H9 (cell line): ENCODE data around the gene LMX1A. TPM values are rescaled to one million over a fixed set of nuclear protein-coding genes. Genes with fewer than 3 reads are reported as not detected.

ENCODE experiments used
- DNase-seq: peaks from one replicate; pipeline ENCODE4 v3.0.0-alpha.2; 2017
- H2AFZ ChIP-seq: one replicate; pipeline ENCODE4 v1.6.1; 2013; ENCODE audit warnings: mild to moderate bottlenecking, low read length, control low read depth, moderate library complexity
- H2AK5ac ChIP-seq: 2 replicates; pipeline ENCODE4 v1.6.1; 2013; ENCODE audit warnings: low read length, control low read depth, mixed read lengths; ENCODE audit not compliant: insufficient read length
- H2BK120ac ChIP-seq: one replicate; pipeline ENCODE4 v1.6.1; 2013; ENCODE audit warnings: low read depth, mild to moderate bottlenecking, low read length, control low read depth, inconsistent platforms; ENCODE audit not compliant: poor library complexity, severe bottlenecking
- H2BK12ac ChIP-seq: 2 replicates; pipeline ENCODE4 v1.6.1; 2013; ENCODE audit warnings: low read length, control low read depth, mixed read lengths, low read depth; ENCODE audit not compliant: insufficient read length
- H2BK15ac ChIP-seq: 2 replicates; pipeline ENCODE4 v1.6.1; 2013; ENCODE audit warnings: low read depth, low read length, control low read depth
- H2BK20ac ChIP-seq: one replicate; pipeline ENCODE4 v1.6.1; 2013; ENCODE audit warnings: low read depth, mild to moderate bottlenecking, low read length, control low read depth, inconsistent platforms; ENCODE audit not compliant: poor library complexity, severe bottlenecking
- H2BK5ac ChIP-seq: 2 replicates; pipeline ENCODE4 v1.6.1; 2013; ENCODE audit warnings: low read length, control low read depth, mixed read lengths; ENCODE audit not compliant: insufficient read length
- H3K14ac ChIP-seq: 2 replicates; pipeline ENCODE4 v1.6.1; 2013; ENCODE audit warnings: low read length, control low read depth; ENCODE audit not compliant: insufficient read depth
- H3K18ac ChIP-seq: 2 replicates; pipeline ENCODE4 v1.6.1; 2013; ENCODE audit warnings: low read depth, mild to moderate bottlenecking, mixed read lengths, low read length, control low read depth; ENCODE audit not compliant: insufficient read length
- H3K23ac ChIP-seq: 2 replicates; pipeline ENCODE4 v1.6.1; 2013; ENCODE audit warnings: low read length, control low read depth, mixed read lengths, low read depth; ENCODE audit not compliant: insufficient read length
- H3K23me2 ChIP-seq: 2 replicates; pipeline ENCODE4 v1.6.1; 2013; ENCODE audit warnings: low read depth, mild to moderate bottlenecking, mixed read lengths, low read length, control low read depth; ENCODE audit not compliant: insufficient read length, poor library complexity, severe bottlenecking
- H3K27ac ChIP-seq: 2 replicates; pipeline ENCODE4 v1.5.1; 2013; ENCODE audit warnings: low read length, control low read depth, mixed read lengths, low read depth; ENCODE audit not compliant: insufficient read length
- H3K27me3 ChIP-seq: 2 replicates; pipeline ENCODE4 v1.6.1; 2013; ENCODE audit warnings: low read length, control low read depth, inconsistent platforms; ENCODE audit not compliant: insufficient read depth
- H3K4ac ChIP-seq: 2 replicates; pipeline ENCODE4 v1.6.1; 2013; ENCODE audit warnings: low read depth, mild to moderate bottlenecking, control low read depth, inconsistent platforms, low read length, moderate library complexity
- H3K4me1 ChIP-seq: 2 replicates; pipeline ENCODE4 v1.6.1; 2013; ENCODE audit warnings: low read length, control low read depth, inconsistent platforms; ENCODE audit not compliant: insufficient read depth
- H3K4me2 ChIP-seq: 2 replicates; pipeline ENCODE4 v1.6.1; 2013; ENCODE audit warnings: low read length, control low read depth, mixed read lengths; ENCODE audit not compliant: insufficient read length, insufficient read depth
- H3K56ac ChIP-seq: 2 replicates; pipeline ENCODE4 v1.6.1; 2013; ENCODE audit warnings: low read depth, mild to moderate bottlenecking, mixed read lengths, low read length, control low read depth; ENCODE audit not compliant: insufficient read length
- H3K79me1 ChIP-seq: 2 replicates; pipeline ENCODE4 v1.6.1; 2013; ENCODE audit warnings: low read depth, mild to moderate bottlenecking, moderate library complexity, low read length, control low read depth, inconsistent platforms; ENCODE audit not compliant: insufficient read depth, poor library complexity, severe bottlenecking
- H3K79me2 ChIP-seq: 2 replicates; pipeline ENCODE4 v1.6.1; 2013; ENCODE audit warnings: low read length, control low read depth, inconsistent platforms; ENCODE audit not compliant: insufficient read depth
- H3K9ac ChIP-seq: 2 replicates; pipeline ENCODE4 v1.6.1; 2013; ENCODE audit warnings: low read length, control low read depth, mixed read lengths; ENCODE audit not compliant: insufficient read length; ENCODE audit errors: extremely low read depth
- H3K9me3 ChIP-seq: one replicate; pipeline ENCODE4 v1.6.1; 2013; ENCODE audit warnings: low read depth, low read length, inconsistent platforms; ENCODE audit not compliant: control insufficient read depth
- H3T11ph ChIP-seq: one replicate; pipeline ENCODE4 v1.6.1; 2013; ENCODE audit warnings: mild to moderate bottlenecking, low read length, control low read depth, inconsistent platforms
- H4K20me1 ChIP-seq: one replicate; pipeline ENCODE4 v1.6.1; 2013; ENCODE audit not compliant: control insufficient read depth, insufficient read length, insufficient read depth
- H4K5ac ChIP-seq: 2 replicates; pipeline ENCODE4 v1.6.1; 2013; ENCODE audit warnings: low read depth, mild to moderate bottlenecking, mixed read lengths, low read length, control low read depth; ENCODE audit not compliant: insufficient read length
- H4K8ac ChIP-seq: replicated peaks from 2 replicates; pipeline ENCODE4 v1.6.1; 2013; ENCODE audit warnings: low read length, control low read depth, mixed read lengths, low read depth; ENCODE audit not compliant: insufficient read length
- H4K91ac ChIP-seq: 2 replicates; pipeline ENCODE4 v1.6.1; 2013; ENCODE audit warnings: low read depth, mild to moderate bottlenecking, moderate library complexity, mixed read lengths, low read length, control low read depth; ENCODE audit not compliant: insufficient read length
- H3K27ac Mint-ChIP-seq, 3 experiments: 2 replicates in 2 of 3; 3 replicates in 1 of 3; pipeline ENCODE4 v1.8.0; 2020 to 2021; ENCODE audit warnings: mixed read lengths in 3 of 3, mild to moderate bottlenecking in 1 of 3, moderate library complexity in 1 of 3
- H3K27me3 Mint-ChIP-seq: 2 replicates; pipeline ENCODE4 v1.8.0; 2021; ENCODE audit warnings: low read depth, mild to moderate bottlenecking, moderate library complexity, mixed read lengths
- H3K36me3 Mint-ChIP-seq, 3 experiments: 2 replicates in 2 of 3; 3 replicates in 1 of 3; pipeline ENCODE4 v1.8.0; 2020 to 2021; ENCODE audit warnings: low read depth in 3 of 3, mixed read lengths in 3 of 3; ENCODE audit not compliant: insufficient read depth in 1 of 3
- H3K4me1 Mint-ChIP-seq, 2 experiments: 2 replicates each; pipeline ENCODE4 v1.8.0; 2020; ENCODE audit warnings: mixed read lengths in 2 of 2
- H3K4me3 Mint-ChIP-seq, 2 experiments: 2 replicates in 1 of 2; 3 replicates in 1 of 2; pipeline ENCODE4 v1.8.0; 2020 to 2021; ENCODE audit warnings: mild to moderate bottlenecking in 2 of 2, mixed read lengths in 2 of 2, moderate library complexity in 1 of 2
- H3K9me3 Mint-ChIP-seq, 2 experiments: 2 replicates in 1 of 2; 3 replicates in 1 of 2; pipeline ENCODE4 v1.8.0; 2020; ENCODE audit warnings: mild to moderate bottlenecking in 2 of 2, mixed read lengths in 2 of 2, moderate library complexity in 1 of 2
- CTCF ChIP-seq: fragments of 200-600 bp; sonication (generic); conservative IDR thresholded peaks from 3 replicates; pipeline ENCODE4 v1.8.0; 2021; ENCODE audit warnings: antibody characterized with exemption, mild to moderate bottlenecking
- WGBS: extraction: QIAGEN DNeasy Blood & Tissue Kit; methylation state at CpG from one replicate; pipeline ENCODE4 v1.1.7; 2013; ENCODE audit warnings: missing lambda C conversion rate, low lambda C conversion rate, mixed read lengths; ENCODE audit not compliant: insufficient read length; ENCODE audit errors: extremely low coverage; 5-methylcytosine and 5-hydroxymethylcytosine counted together
- total RNA-seq: library from RNA; stranded (reverse); gene quantifications from 2 replicates; pipeline ENCODE4 v1.2.1, GENCODE V29; 2021

The LMX1A gene
- total RNA-seq, 1 experiment from 2014 or later, result not detected

GRCh38 chr1:165204548-165204947 is 152.0 kb downstream of the LMX1A start:
- H3T11ph ChIP-seq, result no peak overlapping the region
- no peaks in the 10 kb centered on the region for H3K9me3 Mint-ChIP-seq
- no peak for DNase-seq
- no peak overlapping the region for H2AFZ ChIP-seq
- no peak overlapping the region for H3K9ac ChIP-seq
- H3K56ac ChIP-seq, result no peak overlapping the region
- peaks cover 4% of the 10 kb centered on the region; the same call in 1 of the 2 replicates for H3K4me1 ChIP-seq
- no peak overlapping the region for H3K27ac Mint-ChIP-seq
- H4K91ac ChIP-seq, result no peak overlapping the region
- no peaks in the 10 kb centered on the region for H3K9me3 ChIP-seq
- no peak overlapping the region for H3K4me2 ChIP-seq
- H2BK5ac ChIP-seq, result no peak overlapping the region
- no peaks in the 10 kb centered on the region; a peak in 2 of 7 replicates for H3K36me3 Mint-ChIP-seq
- no peak overlapping the region for H3K23ac ChIP-seq
- no peak overlapping the region for H2BK15ac ChIP-seq
- H4K20me1 ChIP-seq, result no peaks in the 10 kb centered on the region
- H3K4ac ChIP-seq, result no peak overlapping the region
- no peak overlapping the region for H2BK120ac ChIP-seq
- no peak overlapping the region for H4K8ac ChIP-seq
- no peak for TF ChIP-seq CTCF
- no peak overlapping the region for H2AK5ac ChIP-seq
- H3K14ac ChIP-seq, result no peak overlapping the region
- no peak overlapping the region for H4K5ac ChIP-seq
- no peaks in the 10 kb centered on the region for H3K23me2 ChIP-seq
- H2BK20ac ChIP-seq, result no peak overlapping the region
- no peak overlapping the region for H3K27ac ChIP-seq
- H3K18ac ChIP-seq, result no peak overlapping the region
- H3K79me2 ChIP-seq, result no peaks in the 10 kb centered on the region
- H3K4me3 Mint-ChIP-seq, result no peak overlapping the region
- no peaks in the 10 kb centered on the region for H3K27me3 ChIP-seq
- no peaks in the 10 kb centered on the region for H3K79me1 ChIP-seq
- no CpG with 5 or more reads among the region's 1 CpG for WGBS
- no peak overlapping the region for H2BK12ac ChIP-seq
- peaks cover 0 to 7% of the 10 kb centered on the region in 2 experiments; a peak in 2 of 4 replicates for H3K4me1 Mint-ChIP-seq
- H3K27me3 Mint-ChIP-seq, result no peaks in the 10 kb centered on the region; the same call in none of the 2 replicates
